ENCODE data around the gene PDE4B.

- TF ChIP-seq REST (IDR thresholded peaks at IDR 0.05; ENCODE audit: borderline replicate concordance): no peak
- TF ChIP-seq RAD21 (conservative IDR thresholded peaks at IDR 0.05): no peak
These were observed 361.7 kb downstream of the PDE4B start for GRCh38 chr1:66154394-66154793.

All from neural cell (in vitro differentiated cells).